HG03025 (cell line): ENCODE results near the gene TPGS1.

ENCODE experiments used
- ATAC-seq: cut with Tn5 transposase; IDR thresholded peaks from one replicate; pipeline ENCODE4 v1.9.1; 2021; ENCODE audit warnings: mild to moderate bottlenecking, moderate library complexity; ENCODE audit not compliant: unreplicated experiment, low FRiP score

Gene TPGS1

DNA sequence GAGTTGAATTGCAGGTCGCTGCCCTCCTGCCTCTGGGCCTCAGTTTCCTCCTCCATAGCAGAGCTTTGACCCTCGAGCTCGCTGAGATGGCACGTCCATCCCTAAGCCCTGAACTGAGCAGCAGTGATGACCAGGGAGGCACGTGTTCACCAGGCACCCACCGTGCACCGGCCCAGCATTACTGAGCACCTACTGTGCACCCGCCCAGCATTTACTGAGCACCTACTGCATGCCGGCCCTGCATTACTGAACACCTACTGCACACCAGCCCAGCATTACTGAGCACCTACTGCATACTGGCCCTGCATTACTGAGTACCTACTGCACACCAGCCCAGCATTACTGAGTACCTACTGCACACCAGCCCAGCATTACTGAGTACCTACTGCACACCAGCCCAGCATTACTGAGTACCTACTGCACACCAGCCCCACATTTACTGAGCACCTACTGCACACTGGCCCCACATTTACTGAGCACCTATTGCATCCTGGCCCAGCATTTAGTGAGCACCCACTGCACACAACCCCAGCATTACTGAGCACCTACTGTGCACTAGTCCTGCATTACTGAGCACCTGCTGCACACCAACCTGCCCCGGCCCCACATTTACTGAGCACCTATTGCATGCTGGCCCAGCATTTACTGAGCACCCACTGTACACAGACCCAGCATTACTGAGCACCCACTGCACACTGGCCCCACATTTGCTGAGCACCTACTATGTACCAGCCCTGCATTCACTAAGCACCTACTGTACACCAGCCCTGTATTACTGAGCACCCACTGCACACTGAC is 6.3 kb downstream of the TPGS1 start:
- ATAC-seq: no peak

DNA sequence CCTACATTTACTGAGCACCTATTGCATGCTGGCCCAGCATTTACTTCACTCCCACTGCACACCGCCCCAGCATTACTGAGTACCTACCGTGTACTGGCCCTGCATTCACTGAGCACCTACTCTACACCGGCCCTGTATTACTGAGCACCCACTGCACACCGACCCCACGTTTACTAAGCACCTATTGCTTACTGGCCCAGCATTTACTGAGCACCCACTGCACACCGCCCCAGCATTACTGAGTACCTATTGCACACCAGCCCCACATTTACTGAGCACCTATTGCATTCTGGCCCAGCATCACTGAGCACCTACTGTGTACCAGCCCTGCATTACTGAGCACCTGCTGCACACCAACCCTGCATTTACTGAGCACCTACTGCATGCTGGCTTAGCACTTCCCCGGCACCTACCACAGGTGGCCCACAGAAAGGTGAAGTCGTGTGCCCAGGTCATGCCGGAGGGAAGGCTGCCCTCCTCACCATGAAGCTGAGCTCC is 6.9 kb downstream of the TPGS1 start:
- ATAC-seq: no peak

DNA sequence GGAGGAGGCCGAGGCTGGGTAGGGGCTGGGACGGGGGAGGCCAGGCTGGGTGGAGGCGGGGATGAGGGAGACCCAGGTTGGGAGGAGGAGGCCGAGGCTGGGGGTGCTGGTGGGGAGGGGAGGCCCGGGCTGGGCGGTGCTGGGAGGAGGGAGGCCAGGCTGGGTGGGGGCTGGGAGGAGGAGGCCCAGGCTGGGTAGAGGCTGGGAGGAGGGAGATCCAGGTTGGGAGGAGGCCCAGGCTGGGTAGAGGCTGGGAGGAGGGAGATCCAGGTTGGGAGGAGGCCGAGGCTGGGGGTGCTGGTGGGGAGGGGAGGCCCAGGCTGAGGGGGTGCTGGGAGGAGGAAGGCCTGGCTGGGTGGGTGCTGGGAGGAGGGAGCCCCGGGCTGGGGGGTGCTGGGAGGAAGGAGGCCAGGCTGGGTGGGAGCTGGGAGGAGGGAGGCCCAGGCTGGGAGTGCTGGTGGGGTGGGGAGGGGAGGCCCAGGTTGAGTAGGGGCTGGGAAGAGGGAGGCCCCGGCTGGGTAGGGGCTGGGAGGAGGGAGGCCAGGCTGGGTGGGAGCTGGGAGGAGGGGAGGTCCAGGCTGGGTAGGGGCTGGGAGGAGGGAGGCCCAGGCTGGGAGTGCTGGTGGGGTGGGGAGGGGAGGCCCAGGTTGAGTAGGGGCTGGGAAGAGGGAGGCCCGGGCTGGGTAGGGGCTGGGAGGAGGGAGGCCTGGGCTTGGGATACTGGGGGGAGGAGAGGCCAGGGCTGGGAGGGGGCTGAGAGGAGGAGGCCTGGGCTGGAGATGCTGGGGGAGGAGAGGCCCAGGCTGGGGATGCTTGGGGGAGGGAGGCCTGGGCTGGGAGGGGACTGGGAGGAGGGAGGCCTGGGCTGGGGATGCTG is 10.7 kb downstream of the TPGS1 start:
- no peak for ATAC-seq

DNA sequence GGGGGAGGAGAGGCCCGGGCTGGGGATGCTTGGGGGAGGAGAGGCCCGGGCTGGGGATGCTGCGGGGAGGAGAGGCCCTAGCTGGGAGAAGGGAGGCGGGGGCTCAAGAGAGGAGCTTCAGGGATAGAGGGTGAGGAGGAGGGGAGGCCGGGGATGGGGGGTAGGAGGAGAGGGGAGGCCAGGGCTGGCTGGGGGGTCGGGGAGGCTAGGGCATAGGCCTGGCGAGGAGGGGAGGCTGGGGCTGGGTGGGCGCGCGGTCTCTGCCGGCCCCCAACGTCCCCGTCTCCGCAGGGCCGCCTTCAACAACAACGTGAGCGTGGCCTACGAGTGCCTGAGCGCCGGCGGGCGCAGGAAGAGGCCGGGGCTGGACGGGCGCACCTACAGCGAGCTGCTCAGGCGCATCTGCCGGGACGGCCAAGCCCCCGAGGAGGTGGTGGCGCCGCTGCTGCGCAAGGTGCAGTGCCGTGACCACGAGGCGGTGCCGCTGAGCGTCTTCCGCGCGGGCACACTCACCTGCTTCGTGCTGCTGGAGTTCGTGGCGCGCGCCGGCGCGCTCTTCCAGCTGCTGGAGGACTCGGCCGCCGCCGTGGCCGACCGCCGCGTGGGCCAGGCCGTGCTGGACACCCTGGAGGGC is 11.4 kb downstream of the TPGS1 start:
- ATAC-seq: no peak

DNA sequence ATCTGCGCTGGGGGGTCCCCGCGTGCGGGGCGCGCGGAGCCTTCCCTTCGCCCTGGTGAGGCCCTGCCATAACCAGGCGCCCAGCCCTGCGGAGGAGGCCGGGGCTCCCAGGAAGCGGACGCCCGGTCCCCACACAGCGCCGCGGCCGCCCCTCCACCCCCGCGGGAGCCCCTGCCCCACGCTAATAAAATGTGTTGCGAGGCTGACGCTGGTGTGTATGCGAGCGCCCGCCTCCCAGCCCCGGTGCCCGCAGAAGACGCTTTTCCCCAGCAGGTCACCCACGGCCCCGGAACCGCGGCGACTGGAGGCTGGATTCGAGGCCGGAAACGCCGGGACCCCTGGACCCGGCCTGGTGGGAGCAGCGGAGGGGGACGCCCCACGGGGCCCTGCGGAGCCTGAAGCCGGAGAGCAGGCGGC is 12.2 kb downstream of the TPGS1 start:
- no peak for ATAC-seq

DNA sequence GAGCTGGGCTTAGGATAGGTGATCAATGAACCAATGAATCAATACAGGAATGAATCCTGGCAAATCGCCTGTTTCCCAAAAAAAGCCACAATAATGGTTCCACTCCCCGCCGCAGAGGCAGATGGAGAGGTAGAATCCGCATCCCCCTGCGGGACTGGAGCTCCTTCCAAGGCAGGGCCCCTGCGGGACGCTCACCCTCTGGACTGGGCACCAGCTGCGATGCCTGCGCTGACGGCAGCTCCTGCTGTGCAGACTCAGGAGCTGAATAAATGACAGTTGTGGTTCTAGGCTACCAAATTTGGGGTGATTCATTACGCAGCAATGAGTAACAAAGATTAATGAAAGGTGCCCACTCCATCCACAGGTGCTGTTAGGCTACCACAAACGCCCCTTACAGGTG is 15.4 kb downstream of the TPGS1 start:
- ATAC-seq: no peak

DNA sequence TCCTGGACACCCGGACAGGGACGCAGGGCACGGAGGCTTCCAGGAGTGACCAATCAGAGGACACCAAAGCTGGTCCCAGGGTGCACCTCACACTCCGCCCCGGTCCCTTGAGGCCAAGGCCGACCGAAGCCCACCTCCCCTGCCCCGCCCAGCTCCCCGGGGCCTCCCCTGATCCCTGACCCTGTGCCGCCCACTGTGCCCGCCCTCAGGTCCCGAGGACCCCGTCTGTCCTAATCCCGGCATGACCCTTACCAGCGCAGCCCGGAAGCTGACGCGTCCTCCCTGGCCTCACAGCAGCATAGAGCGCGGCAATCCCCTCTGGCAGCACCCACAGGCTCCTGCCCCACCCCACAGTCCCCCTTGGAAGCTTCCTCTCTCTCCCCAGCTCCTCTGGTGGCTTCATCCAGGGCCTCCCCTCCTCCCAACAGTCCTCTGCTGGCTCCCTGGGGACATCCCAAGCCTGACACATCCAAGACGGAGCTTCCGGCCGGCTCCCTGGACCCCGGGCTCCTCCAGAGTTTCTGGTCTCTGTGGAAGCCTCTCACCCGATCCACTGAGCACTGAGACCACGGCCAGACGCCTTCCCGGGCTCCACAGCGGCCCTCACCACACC is 16.9 kb downstream of the TPGS1 start:
- ATAC-seq: no peak

DNA sequence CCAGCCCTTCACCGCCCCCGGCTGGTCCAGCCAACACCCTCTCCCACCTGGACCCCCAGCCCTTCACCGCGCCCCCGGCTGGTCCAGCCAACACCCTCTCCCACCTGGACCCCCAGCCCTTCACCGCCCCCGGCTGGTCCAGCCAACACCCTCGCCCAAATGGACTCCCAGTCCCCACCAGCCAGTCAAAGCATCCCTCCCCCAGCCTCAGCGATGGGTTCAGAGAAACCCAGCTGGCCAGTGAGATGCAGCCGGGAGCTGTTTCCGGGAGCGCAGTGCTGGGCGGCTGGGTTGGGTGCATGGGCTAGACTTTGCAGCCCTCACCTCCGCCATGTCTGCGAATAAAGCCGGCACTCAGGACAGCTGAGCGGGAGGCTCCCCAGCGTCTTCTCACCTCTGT is 17.7 kb downstream of the TPGS1 start:
- no peak for ATAC-seq

DNA sequence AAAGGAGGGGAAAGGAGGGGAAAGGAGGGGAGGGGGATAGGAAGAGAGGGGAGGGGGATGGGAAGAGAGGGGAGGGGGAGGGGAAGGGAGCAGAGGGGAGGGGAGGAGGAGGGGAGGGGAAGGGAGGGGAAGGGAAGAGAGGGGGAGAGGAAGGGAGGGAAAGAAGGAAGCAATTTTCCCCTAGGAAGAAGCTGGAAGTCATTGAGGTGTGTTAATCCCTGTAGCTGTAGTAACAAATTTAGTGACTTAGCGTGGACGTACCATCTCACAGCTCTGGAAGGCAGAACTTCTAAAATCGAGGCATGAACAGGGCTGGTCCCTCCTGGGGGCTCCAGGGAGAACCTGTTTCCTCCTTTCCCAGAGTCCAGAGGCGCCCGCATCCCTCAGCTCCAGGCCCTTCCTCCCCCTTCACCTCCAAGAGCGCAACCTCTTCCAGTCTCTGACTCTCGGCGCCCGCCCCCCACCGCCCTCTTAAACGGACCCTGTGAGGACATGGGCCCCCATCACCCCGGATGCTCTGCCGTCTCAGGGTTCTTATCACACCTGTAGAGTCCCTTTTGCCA is 18.6 kb downstream of the TPGS1 start:
- ATAC-seq: no peak

DNA sequence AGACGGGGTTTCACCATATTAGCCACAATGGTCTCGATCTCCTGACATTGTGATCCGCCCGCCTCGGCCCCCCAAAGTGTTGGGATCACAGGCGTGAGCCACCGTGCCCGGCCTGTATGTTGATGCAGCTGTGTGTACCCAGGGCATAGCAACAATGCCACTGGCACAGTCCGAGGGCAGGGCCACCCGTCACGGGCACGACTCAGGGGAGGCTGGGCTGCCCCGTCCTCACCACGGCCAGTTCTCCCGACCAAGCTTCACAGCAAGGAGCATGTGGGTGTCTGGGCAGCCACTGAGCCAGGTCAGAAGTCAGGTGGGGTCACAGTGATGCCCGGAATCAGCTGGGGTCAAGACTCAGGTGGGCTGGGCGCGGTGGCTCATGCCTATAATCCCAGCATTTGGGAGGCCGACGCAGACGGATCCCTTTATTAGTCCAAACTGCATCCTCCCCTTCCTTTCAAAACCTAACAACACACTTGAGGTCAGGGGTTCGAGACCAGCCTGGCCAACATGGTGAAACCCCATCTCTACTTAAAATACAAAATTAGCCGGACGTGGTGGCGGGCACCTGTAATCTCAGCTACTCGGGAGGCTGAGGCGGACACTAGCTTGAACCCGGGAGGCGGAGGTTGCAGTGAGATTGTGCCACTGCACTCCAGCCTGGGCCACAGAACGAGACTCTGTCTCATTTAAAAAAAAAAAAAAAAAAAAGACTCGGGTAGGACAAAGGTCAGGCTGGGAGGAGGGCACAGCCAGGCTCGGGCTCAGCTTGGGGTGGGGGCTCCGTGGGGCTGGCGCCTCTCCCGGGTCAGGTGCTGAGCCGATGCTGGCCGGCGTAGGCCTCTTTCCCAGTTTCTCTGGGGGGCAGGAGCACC is 23.1 kb downstream of the TPGS1 start:
- ATAC-seq: no peak

DNA sequence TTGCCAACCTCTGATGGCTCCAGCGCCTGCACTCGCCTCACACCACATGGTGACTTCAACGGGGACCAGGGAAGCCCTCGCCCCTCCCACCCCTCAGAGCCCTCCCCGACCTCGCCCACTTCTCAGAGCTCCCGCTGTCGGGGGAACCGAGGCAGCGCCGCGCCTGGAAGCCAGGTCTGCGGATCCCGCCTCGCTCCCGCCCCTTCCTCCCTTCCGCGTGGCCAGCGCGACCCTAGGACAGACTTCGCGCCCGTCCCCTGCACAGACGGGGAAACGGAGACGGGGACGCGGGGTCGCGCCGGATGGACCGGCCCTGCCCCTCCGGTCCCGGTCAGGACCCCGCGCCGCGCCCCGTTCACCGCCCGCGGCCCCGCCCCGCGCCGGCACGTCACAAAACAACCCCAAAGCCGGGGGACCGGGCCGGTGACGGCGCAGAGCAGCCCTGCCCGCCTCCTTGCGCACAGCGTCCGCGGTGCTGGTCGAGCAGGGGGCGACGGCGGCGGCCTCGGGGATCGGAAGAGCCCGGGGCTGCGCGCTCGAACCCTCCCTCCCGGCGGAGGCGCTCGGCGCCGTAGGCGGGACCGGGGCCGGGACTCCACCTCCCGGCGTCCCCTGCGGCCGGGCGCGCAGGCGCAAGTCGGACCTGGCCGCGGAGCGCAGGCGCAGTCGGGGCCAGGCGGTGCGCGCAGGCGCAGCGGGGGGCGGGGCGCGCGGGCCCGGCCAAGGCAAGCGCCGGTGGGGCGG is 23.9 kb downstream of the TPGS1 start:
- peak; percentile 48 for ATAC-seq

DNA sequence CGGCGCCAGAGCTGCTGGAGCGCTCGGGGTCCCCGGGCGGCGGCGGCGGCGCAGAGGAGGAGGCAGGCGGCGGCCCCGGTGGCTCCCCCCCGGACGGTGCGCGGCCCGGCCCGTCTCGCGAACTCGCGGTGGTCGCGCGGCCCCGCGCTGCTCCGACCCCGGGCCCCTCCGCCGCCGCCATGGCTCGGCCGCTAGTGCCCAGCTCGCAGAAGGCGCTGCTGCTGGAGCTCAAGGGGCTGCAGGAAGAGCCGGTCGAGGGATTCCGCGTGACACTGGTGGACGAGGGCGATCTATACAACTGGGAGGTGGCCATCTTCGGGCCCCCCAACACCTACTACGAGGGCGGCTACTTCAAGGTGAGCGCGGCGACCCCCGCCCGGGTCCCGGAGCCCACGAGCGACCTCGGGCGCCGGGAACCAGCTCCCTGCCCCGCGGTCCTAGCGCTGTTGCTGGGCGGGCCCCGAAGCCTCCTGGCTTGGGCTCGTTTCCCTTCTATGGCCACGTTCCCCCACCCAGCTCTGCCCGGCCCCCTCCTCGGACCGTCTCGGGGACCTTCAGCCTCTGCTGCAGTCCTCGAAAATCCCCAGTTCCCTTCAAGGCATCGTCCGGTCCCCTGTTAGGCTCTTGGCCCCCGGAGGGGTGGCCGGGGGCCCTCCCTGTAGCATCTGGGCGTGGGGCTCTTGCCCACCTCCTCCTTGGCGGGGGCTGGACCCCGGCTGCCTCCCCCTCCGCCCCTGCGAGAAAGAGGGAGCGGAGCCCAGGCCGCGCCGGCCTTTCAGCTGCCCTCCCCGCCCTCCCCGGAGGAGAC is 24.7 kb downstream of the TPGS1 start, which contains the start of gene CDC34:
TSS of gene CDC34 (plus strand) at position 8 of the 808 bp plus-strand sequence. CDS start at position 180, 172 bp downstream.
- ATAC-seq: peak; percentile 12

DNA sequence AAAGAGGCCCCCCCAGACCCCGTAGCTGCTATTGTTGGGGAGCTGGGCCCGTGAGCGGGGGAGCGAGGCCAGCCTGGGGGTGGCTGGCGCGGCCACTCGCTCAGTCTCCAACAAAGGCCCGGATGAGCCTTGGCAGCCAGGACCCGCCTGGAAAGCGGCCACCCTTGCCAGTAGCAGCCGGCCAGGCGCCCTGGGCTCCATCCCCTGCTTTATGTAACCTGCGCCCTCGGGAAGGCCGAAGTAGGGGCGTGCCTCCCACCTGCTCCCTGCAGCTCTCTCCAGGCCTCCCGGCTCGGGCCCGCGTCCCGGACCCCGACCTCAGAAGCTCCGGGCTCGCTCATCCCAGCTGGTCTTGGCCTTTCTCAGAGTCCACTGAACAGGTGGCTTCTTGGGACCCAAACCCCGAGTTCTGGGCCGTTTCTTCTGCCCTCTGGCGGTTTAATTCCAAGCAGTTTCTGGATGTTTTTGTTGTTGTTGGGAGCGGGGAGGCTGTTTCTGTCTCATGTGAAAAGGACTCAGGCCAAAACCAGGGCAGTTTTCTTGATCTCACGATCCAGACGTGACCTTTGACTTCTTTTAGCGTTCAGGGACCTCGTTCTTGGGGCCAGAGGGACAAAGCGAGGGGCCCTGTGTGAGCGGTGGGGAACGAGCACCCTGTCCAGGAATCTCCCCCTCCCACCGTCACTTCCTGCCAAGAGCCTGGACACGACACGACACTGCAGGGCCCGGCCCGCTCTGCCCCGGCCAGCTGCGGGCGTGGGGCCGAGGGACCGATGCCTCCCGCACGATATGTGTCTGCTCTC is 25.5 kb downstream of the TPGS1 start:
- no peak for ATAC-seq

DNA sequence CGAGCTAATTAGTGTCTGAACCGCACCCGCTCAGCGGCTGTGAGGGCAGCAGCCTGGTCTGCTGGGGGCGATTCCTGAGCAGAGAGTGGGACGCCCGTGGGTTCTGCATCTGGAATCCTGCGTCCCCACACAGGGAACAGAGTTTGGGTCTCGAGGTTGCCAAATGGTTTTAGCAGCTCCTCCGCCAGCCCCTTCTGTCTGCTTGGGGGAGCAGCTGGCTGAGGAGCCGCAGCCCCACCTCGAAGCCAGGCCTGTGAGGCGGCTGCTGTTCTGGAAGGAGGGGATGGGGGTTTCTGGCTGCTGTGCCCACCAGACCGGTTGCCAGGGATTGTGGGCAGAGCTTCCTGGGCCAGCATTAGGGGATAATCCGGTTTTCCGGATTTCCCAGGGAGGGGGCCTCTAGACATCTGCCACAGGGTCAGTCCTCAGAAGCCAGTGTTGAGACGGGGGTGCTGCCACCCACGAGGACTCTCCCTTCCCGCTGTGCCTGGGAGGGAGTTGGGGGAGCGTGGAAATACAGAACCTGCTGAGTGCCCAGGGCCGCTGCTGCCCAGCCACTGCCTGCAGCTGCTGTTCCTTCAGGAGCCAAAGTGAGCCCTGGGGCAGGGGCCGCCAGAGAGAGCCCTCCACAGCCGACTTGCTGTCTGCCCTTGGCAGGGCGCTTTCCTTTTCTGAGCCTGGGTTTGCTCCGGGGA is 26.2 kb downstream of the TPGS1 start:
- no peak for ATAC-seq

DNA sequence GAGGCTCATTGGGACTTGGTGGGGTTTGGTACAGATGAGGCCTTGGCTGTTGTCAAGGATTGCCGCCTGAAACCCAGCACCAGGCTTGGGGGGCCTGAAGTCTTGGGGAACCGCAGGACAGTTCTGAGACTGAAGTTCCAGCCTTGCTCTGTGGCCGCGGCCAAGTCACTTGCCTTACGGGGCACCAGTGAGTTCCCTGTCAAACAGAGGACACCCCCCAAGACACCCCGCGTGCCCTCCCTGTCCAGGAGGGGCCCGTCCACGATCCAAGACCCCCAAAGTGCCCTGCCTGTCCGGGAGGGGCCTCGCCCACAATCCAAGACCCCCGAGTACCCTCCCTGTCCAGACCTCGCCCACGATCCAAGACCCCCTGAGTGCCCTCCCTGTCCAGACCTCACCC is 26.8 kb downstream of the TPGS1 start:
- no peak for ATAC-seq
